CD14-positive monocyte (primary cell): Measurements from ENCODE around the gene SLC4A4. TPM values are rescaled to one million over a fixed set of nuclear protein-coding genes. Genes with fewer than 3 reads are reported as not detected.

ENCODE experiments used
- DNase-seq, 3 donors: peaks; one replicate each; pipeline ENCODE4 v3.0.0-alpha.2; 2011 to 2022
- H2AFZ ChIP-seq: 2 replicates; pipeline ENCODE4 v1.6.0; 2012; ENCODE audit warnings: mild to moderate bottlenecking, low read depth, low read length, inconsistent platforms; ENCODE audit not compliant: insufficient read depth, poor library complexity, severe bottlenecking
- H3K27ac ChIP-seq, 2 donors: 1 replicate in 1 of 2; 2 replicates in 1 of 2; pipeline ENCODE4 v1.5.1; 2012 to 2013; ENCODE audit warnings: low read length in 2 of 2, control low read depth in 1 of 2, inconsistent platforms in 1 of 2, low read depth in 1 of 2, mild to moderate bottlenecking in 1 of 2
- H3K27me3 ChIP-seq, 2 donors: one replicate each; pipeline versions ENCODE4 v1.6.0 to v1.6.1; 2011 to 2013; ENCODE audit warnings: low read length in 2 of 2; ENCODE audit not compliant: control insufficient read depth in 2 of 2, insufficient read depth in 2 of 2
- H3K36me3 ChIP-seq, 2 donors: replicated peaks in 1 of 2; 1 replicate in 1 of 2; 2 replicates in 1 of 2; pipeline versions ENCODE4 v1.5.1 to v1.6.1; 2012 to 2013; ENCODE audit warnings: low read length in 2 of 2, control low read depth in 1 of 2, inconsistent platforms in 1 of 2, mild to moderate bottlenecking in 1 of 2; ENCODE audit not compliant: insufficient read depth in 2 of 2, control insufficient read depth in 1 of 2
- H3K4me1 ChIP-seq, 2 donors: 1 replicate in 1 of 2; 2 replicates in 1 of 2; pipeline versions ENCODE4 v1.5.1 to v1.6.1; 2012 to 2013; ENCODE audit warnings: low read length in 2 of 2, control low read depth in 1 of 2, inconsistent platforms in 1 of 2, mild to moderate bottlenecking in 1 of 2, moderate library complexity in 1 of 2; ENCODE audit not compliant: insufficient read depth in 2 of 2, control insufficient read depth in 1 of 2
- H3K4me2 ChIP-seq: replicated peaks from 2 replicates; pipeline ENCODE3; 2012; ENCODE audit warnings: low read length, moderate library complexity, mild to moderate bottlenecking; ENCODE audit not compliant: poor library complexity, severe bottlenecking; ENCODE audit errors: extremely low read depth
- H3K4me3 ChIP-seq, 3 experiments: fragments of 200-600 bp in 1 of 3; sonication (generic) in 1 of 3; replicated peaks in 1 of 3; 1 replicate in 2 of 3; 2 replicates in 1 of 3; pipeline ENCODE4 v1.5.1; 2011 to 2013; ENCODE audit warnings: low read length in 3 of 3, mild to moderate bottlenecking in 3 of 3, control low read depth in 2 of 3, low read depth in 2 of 3, inconsistent platforms in 1 of 3, moderate library complexity in 1 of 3
- H3K79me2 ChIP-seq: 2 replicates; pipeline ENCODE4 v1.6.0; 2012; ENCODE audit warnings: mild to moderate bottlenecking, control low read depth, inconsistent platforms, low read length, moderate library complexity; ENCODE audit not compliant: insufficient read depth
- H3K9ac ChIP-seq: 2 replicates; pipeline ENCODE4 v1.6.0; 2017; ENCODE audit warnings: low read length, mild to moderate bottlenecking; ENCODE audit not compliant: insufficient read depth, poor library complexity, severe bottlenecking
- H3K9me3 ChIP-seq, 2 donors: replicated peaks in 1 of 2; 1 replicate in 1 of 2; 2 replicates in 1 of 2; pipeline versions ENCODE4 v1.5.1 to v1.6.1; 2012 to 2013; ENCODE audit warnings: low read length in 2 of 2, control low read depth in 1 of 2; ENCODE audit not compliant: control insufficient read depth in 1 of 2, insufficient read depth in 1 of 2
- H4K20me1 ChIP-seq: 2 replicates; pipeline ENCODE4 v1.6.0; 2012; ENCODE audit warnings: mild to moderate bottlenecking, low read length, control low read depth, moderate library complexity; ENCODE audit not compliant: insufficient read depth
- H3K27ac Mint-ChIP-seq, 7 donors: one replicate each; pipeline ENCODE4 v1.8.0; 2020; ENCODE audit warnings: mild to moderate bottlenecking in 7 of 7, mixed read lengths in 7 of 7, moderate library complexity in 6 of 7, inconsistent platforms in 2 of 7
- H3K27me3 Mint-ChIP-seq, 3 donors: one replicate each; pipeline ENCODE4 v1.8.0; 2021 to 2022; ENCODE audit warnings: low read depth in 3 of 3, mild to moderate bottlenecking in 3 of 3, mixed read lengths in 3 of 3, moderate library complexity in 3 of 3, inconsistent platforms in 1 of 3
- H3K36me3 Mint-ChIP-seq, 2 donors: one replicate each; pipeline ENCODE4 v1.8.0; 2020; ENCODE audit warnings: mixed read lengths in 2 of 2, inconsistent platforms in 1 of 2, mild to moderate bottlenecking in 1 of 2
- H3K4me1 Mint-ChIP-seq: one replicate; pipeline ENCODE4 v1.8.0; 2020; ENCODE audit warnings: mild to moderate bottlenecking, mixed read lengths
- H3K4me3 Mint-ChIP-seq, 2 donors: one replicate each; pipeline ENCODE4 v1.8.0; 2020; ENCODE audit warnings: mild to moderate bottlenecking in 2 of 2, mixed read lengths in 2 of 2, moderate library complexity in 1 of 2
- H3K9me3 Mint-ChIP-seq, 7 donors: one replicate each; pipeline ENCODE4 v1.8.0; 2020 to 2022; ENCODE audit warnings: mixed read lengths in 7 of 7, mild to moderate bottlenecking in 6 of 7, moderate library complexity in 6 of 7, inconsistent platforms in 2 of 7
- CTCF ChIP-seq: fragments of 200-600 bp; IDR thresholded peaks from one replicate; pipeline ENCODE4 v1.8.0; 2022; ENCODE audit warnings: antibody characterized with exemption, mild to moderate bottlenecking
- WGBS: methylation state at CpG from one replicate; pipeline ENCODE4 v1.1.5; 2013; ENCODE audit warnings: missing lambda C conversion rate; ENCODE audit not compliant: insufficient coverage; 5-methylcytosine and 5-hydroxymethylcytosine counted together
- intact Hi-C, 2 donors: fragments of 100-400 bp; cut with micrococcal nuclease; formaldehyde crosslinking; loops; one replicate each; pipeline versions ENCODE4 v1.15.0 to v1.15.1; 2023
- polyA plus RNA-seq, 3 donors: library from polyadenylated mRNA; depleted of rRNA in 1 of 3; unstranded in 2 of 3; stranded (reverse) in 1 of 3; fragments of 300-500 nt in 2 of 3; fragments of >200 nt in 1 of 3; fragmentation: Illumina TruSeq in 2 of 3; gene quantifications; 1 replicate in 2 of 3; 2 replicates in 1 of 3; pipeline ENCODE4 v1.2.3, GENCODE V29; 2012 to 2021

SLC4A4 gene
- polyA plus RNA-seq, 3 donors = 0.03 TPM; not detected in 2

DNA sequence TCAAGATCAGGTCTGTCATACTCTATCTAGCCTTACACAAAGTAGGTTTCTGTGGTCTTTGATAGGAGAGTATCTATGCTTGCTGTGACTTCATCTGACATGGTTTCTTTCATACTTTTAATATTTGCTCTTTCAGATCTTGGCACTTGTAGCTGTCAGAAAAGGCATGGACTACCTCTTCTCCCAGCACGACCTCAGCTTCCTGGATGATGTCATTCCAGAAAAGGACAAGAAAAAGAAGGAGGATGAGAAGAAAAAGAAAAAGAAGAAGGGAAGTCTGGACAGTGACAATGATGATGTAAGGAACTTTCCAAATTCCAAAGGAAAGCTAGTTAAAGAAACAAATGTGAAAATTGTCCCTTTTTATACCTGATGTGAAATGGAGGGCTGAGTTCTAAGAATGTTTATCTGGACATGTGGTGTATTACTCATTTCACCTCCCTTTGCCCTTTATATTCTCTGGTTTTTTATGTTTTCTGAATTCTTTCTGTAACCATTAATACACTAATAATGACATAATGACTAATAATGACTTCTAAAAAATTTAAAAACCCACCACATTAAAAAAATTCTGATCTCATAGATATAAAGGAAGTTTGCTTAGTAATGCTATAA lies 221.2 kb downstream of the SLC4A4 start:
- Histone ChIP-seq H3K79me2 (no peaks in the 10 kb centered on the region), H3K9ac (no peak overlapping the region), H4K20me1 (no peaks in the 10 kb centered on the region), H2AFZ (no peak overlapping the region), H3K9me3 (no peaks in the 10 kb centered on the region), H3K36me3 (no peaks in the 10 kb centered on the region), H3K4me3 (no peak overlapping the region), H3K4me1 (no peaks in the 10 kb centered on the region), H3K4me2 (no peak overlapping the region), H3K27ac (no peak overlapping the region), H3K27me3 (no peaks in the 10 kb centered on the region)
- Mint-ChIP-seq H3K9me3 (no peaks in the 10 kb centered on the region), H3K27ac (no peak overlapping the region), H3K27me3 (peaks cover 0 to 2% (median 2%) of the 10 kb centered on the region in 3 donors), H3K4me1 (no peaks in the 10 kb centered on the region), H3K4me3 (no peak overlapping the region), H3K36me3 (no peaks in the 10 kb centered on the region)
- DNase-seq = no peak
- WGBS = no CpG with 5 or more reads among the region's 1 CpG
- TF ChIP-seq CTCF = no peak
- intact Hi-C loops = no loop called here

DNA sequence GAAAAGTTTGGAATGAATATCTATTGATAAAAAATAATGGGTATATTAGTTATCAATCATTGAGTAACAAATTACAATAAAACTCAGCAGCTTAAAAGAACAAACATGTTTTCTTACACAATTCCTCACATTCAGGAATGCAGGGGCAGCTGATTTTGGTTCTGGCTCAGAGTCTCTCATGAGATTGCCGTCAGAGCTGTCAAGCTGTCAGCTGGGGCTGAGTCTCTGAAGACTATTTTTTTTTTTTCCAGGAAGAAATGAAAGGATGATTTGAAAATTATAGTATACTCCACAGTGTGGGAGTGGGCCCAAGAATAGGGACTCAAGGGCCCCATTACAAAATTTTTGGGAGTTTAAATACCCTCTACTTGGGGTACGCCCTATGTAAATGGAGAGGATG lies 226.0 kb downstream of the SLC4A4 start:
- H3K27me3 Mint-ChIP-seq = peaks cover 0 to 2% (median 2%) of the 10 kb centered on the region in 3 donors
- H3K4me3 Mint-ChIP-seq = no peak overlapping the region
- Histone ChIP-seq H3K27me3 (no peaks in the 10 kb centered on the region), H3K9me3 (no peaks in the 10 kb centered on the region), H3K36me3 (no peaks in the 10 kb centered on the region), H3K4me3 (no peak overlapping the region), H3K4me2 (no peak overlapping the region), H3K9ac (no peak overlapping the region), H3K27ac (no peak overlapping the region), H3K79me2 (no peaks in the 10 kb centered on the region), H3K4me1 (no peaks in the 10 kb centered on the region), H4K20me1 (no peaks in the 10 kb centered on the region), H2AFZ (no peak overlapping the region)
- DNase-seq = no peak
- no peaks in the 10 kb centered on the region for H3K36me3 Mint-ChIP-seq
- no peaks in the 10 kb centered on the region for H3K9me3 Mint-ChIP-seq
- no peaks in the 10 kb centered on the region for H3K4me1 Mint-ChIP-seq
- TF ChIP-seq CTCF = no peak
- intact Hi-C loops = no loop called here
- H3K27ac Mint-ChIP-seq = peak overlapping the region in 1 of 7 donors; percentile 37
- WGBS = no CpG with 5 or more reads among the region's 2 CpGs
